Measurements from ENCODE around the gene UAP1.

GRCh38 chr1:162541619-162542141, 19.8 kb upstream of the UAP1 start:
- no peak for TF ChIP-seq CTCF (IDR thresholded peaks at IDR 0.05; ENCODE audit: low read depth, low read length, poor library complexity, severe bottlenecking)
- no peak for TF ChIP-seq EZH2phosphoT487 (IDR thresholded peaks at IDR 0.05; ENCODE audit: borderline replicate concordance, low read length)
